Endothelial cell of umbilical vein (primary cell): Measurements from ENCODE around the gene FMO5. TPM values are rescaled to one million over a fixed set of nuclear protein-coding genes. Genes with fewer than 3 reads are reported as not detected.

ENCODE experiments used
- BruUV-seq: library from RNA; stranded (reverse); fragments of 400-500 nt; replicated peaks from 2 replicates; lab custom pipeline; 2021; lab: Mats Ljungman, UMichigan
- CTCF ChIA-PET: fragments of 300-600, 350-600 bp; sonication (Branson Sonifier 250); formaldehyde crosslinking; loops from one replicate; lab custom pipeline; 2021; ENCODE audit warnings: antibody characterized with exemption, inconsistent platforms; lab: Charles Lee
- POLR2A ChIA-PET: fragments of 300-600, 350-600 bp; sonication (Branson Sonifier 250); formaldehyde crosslinking; loops from one replicate; lab custom pipeline; 2021; ENCODE audit warnings: antibody characterized with exemption, inconsistent platforms; lab: Charles Lee
- DNase-seq: peaks from one replicate; pipeline ENCODE4 v3.0.0-alpha.2; 2011; ENCODE audit warnings: low read depth, low spot score
- FAIRE-seq: peaks from 2 replicates; lab custom pipeline; 2011; peaks lifted over from hg19 to GRCh38; lab: Jason Lieb, UNC
- H2AFZ ChIP-seq: 2 replicates; pipeline ENCODE4 v1.6.0; 2012; ENCODE audit warnings: low read depth, low read length, control low read depth, inconsistent platforms
- H3K27ac ChIP-seq: 2 replicates; pipeline ENCODE4 v1.5.1; 2011; ENCODE audit warnings: low read depth, mild to moderate bottlenecking, control low read depth, low read length, moderate library complexity; ENCODE audit not compliant: insufficient read depth
- H3K27me3 ChIP-seq, 2 experiments: 2 replicates each; pipeline versions ENCODE4 v1.6.0 to v1.6.1; 2011; ENCODE audit warnings: low read length in 2 of 2, mixed read lengths in 1 of 2; ENCODE audit not compliant: control insufficient read depth in 2 of 2, insufficient read depth in 2 of 2
- H3K36me3 ChIP-seq, 2 experiments: 2 replicates in 1 of 2; 3 replicates in 1 of 2; pipeline ENCODE4 v1.5.1; 2011; ENCODE audit warnings: low read length in 2 of 2, mild to moderate bottlenecking in 1 of 2, moderate library complexity in 1 of 2; ENCODE audit not compliant: control insufficient read depth in 2 of 2, insufficient read depth in 2 of 2; ENCODE audit errors: extremely low read depth in 1 of 2
- H3K4me1 ChIP-seq: 3 replicates; pipeline ENCODE4 v1.5.1; 2011; ENCODE audit warnings: mild to moderate bottlenecking, low read length; ENCODE audit not compliant: control insufficient read depth, insufficient read depth; ENCODE audit errors: extremely low read depth
- H3K4me2 ChIP-seq: 2 replicates; pipeline ENCODE4 v1.6.1; 2011; ENCODE audit warnings: low read length, control low read depth, mixed read lengths; ENCODE audit not compliant: insufficient read depth
- H3K4me3 ChIP-seq, 3 experiments: fragments of 200-600 bp in 1 of 3; sonication (generic), shearing (Covaris generic) in 1 of 3; replicated peaks in 1 of 3; 2 replicates each; pipeline ENCODE4 v1.5.1; 2011 to 2016; ENCODE audit warnings: control low read depth in 3 of 3, low read length in 3 of 3, mild to moderate bottlenecking in 2 of 3, inconsistent platforms in 1 of 3, low read depth in 1 of 3, moderate library complexity in 1 of 3; ENCODE audit not compliant: insufficient read depth in 1 of 3
- H3K79me2 ChIP-seq: 2 replicates; pipeline ENCODE4 v1.6.0; 2012; ENCODE audit warnings: low read length, inconsistent platforms; ENCODE audit not compliant: control insufficient read depth, insufficient read depth
- H3K9ac ChIP-seq: replicated peaks from 2 replicates; pipeline ENCODE3; 2011; ENCODE audit warnings: low read length, control low read depth; ENCODE audit not compliant: insufficient read depth; ENCODE audit errors: extremely low read depth
- H3K9me1 ChIP-seq: replicated peaks from 3 replicates; pipeline ENCODE4 v1.6.0; 2011; ENCODE audit warnings: mild to moderate bottlenecking, low read length; ENCODE audit not compliant: control insufficient read depth, insufficient read depth; ENCODE audit errors: extremely low read depth
- H3K9me3 ChIP-seq: replicated peaks from 2 replicates; pipeline ENCODE4 v1.5.1; 2012; ENCODE audit warnings: low read length, inconsistent platforms; ENCODE audit not compliant: control insufficient read depth, insufficient read depth
- H4K20me1 ChIP-seq: replicated peaks from 2 replicates; pipeline ENCODE3; 2011; ENCODE audit warnings: mild to moderate bottlenecking, low read length; ENCODE audit not compliant: control insufficient read depth, insufficient read depth; ENCODE audit errors: extremely low read depth
- EZH2 ChIP-seq: IDR thresholded peaks from 2 replicates; pipeline ENCODE4 v1.6.1; 2012; ENCODE audit warnings: borderline replicate concordance, low read depth, mild to moderate bottlenecking, moderate library complexity, low read length, inconsistent platforms; ENCODE audit not compliant: severe bottlenecking
- FOS ChIP-seq: IDR thresholded peaks from 2 replicates; pipeline ENCODE4 v1.6.1; 2011; ENCODE audit warnings: mild to moderate bottlenecking, low read length, moderate library complexity, borderline replicate concordance; ENCODE audit not compliant: insufficient read depth
- GATA2 ChIP-seq: IDR thresholded peaks from 2 replicates; pipeline ENCODE4 v1.7.0; 2011; ENCODE audit warnings: low read depth, mild to moderate bottlenecking, moderate library complexity, mixed read lengths, low read length; ENCODE audit not compliant: insufficient read length, insufficient read depth
- JUN ChIP-seq: IDR thresholded peaks from 2 replicates; pipeline ENCODE4 v1.6.1; 2011; ENCODE audit warnings: borderline replicate concordance, low read depth; ENCODE audit not compliant: insufficient read length, insufficient read depth
- MYC ChIP-seq: IDR thresholded peaks from one replicate; pipeline ENCODE4 v1.6.1; 2011; ENCODE audit warnings: mild to moderate bottlenecking, low read depth, low read length
- POLR2A ChIP-seq: IDR thresholded peaks from 2 replicates; pipeline ENCODE4 v1.6.1; 2012; ENCODE audit warnings: low read depth, mild to moderate bottlenecking, control low read depth, low read length
- POLR2AphosphoS5 ChIP-seq: IDR thresholded peaks from 2 replicates; pipeline ENCODE4 v1.6.1; 2012; ENCODE audit warnings: low read depth, mild to moderate bottlenecking, control low read depth, low read length, moderate library complexity; ENCODE audit not compliant: insufficient read depth
- dilution Hi-C: fragments of 300-500 bp; cut with MboI; formaldehyde crosslinking; loops from one replicate; pipeline ENCODE4 v1.15.0; 2019; ENCODE audit warnings: low sequenced_read_pairs; ENCODE audit not compliant: extremely low pct_ligation_motif_present
- intact Hi-C: fragments of 100-400 bp; cut with micrococcal nuclease; formaldehyde crosslinking; loops from one replicate; pipeline ENCODE4 v1.10.0; 2022
- polyA plus RNA-seq, 4 experiments: library from polyadenylated mRNA; depleted of rRNA in 3 of 4; stranded (reverse) in 3 of 4; unstranded in 1 of 4; fragments of >200 nt; gene quantifications; 2 replicates each; pipeline versions ENCODE4 v1.2.1 to v1.2.3, GENCODE V29; 2011 to 2012; ENCODE audit warnings: missing spikeins in 1 of 4
- total RNA-seq: library from RNA; stranded (reverse); gene quantifications from 2 replicates; pipeline ENCODE4 v1.2.3, GENCODE V29; 2021
- TF ChIP-seq, protein P1 (sequence below): IDR thresholded peaks from 2 replicates; pipeline ENCODE4 v1.6.1; 2011; ENCODE audit not compliant: insufficient read depth, insufficient read length
- TF ChIP-seq, protein P2 (sequence below), 2 donors: IDR thresholded peaks; 1 replicate in 1 of 2; 2 replicates in 1 of 2; pipeline ENCODE4 v1.5.1; 2011; ENCODE audit warnings: low read length in 2 of 2, mild to moderate bottlenecking in 2 of 2, moderate library complexity in 2 of 2, control low read depth in 1 of 2, inconsistent platforms in 1 of 2, low read depth in 1 of 2; ENCODE audit not compliant: insufficient read depth in 1 of 2; ENCODE audit errors: extremely low read depth in 1 of 2

FMO5 gene
- total and polyA plus RNA-seq, 2 donors (not counting 3 experiments of a cell fraction or from before 2014, with no cell fraction given) = 0.48 to 0.60 TPM

- CTCF ChIA-PET = no interaction called here
- Histone ChIP-seq H3K27me3 (no peaks in the 10 kb centered on the region), H3K4me3 (no peak overlapping the region), H3K4me2 (no peak overlapping the region), H3K36me3 (no peaks in the 10 kb centered on the region), H3K9me3 (no peaks in the 10 kb centered on the region), H3K9ac (no peak overlapping the region), H3K9me1 (no peaks in the 10 kb centered on the region), H2AFZ (no peak overlapping the region), H3K4me1 (no peaks in the 10 kb centered on the region), H3K79me2 (no peaks in the 10 kb centered on the region), H4K20me1 (no peaks in the 10 kb centered on the region), H3K27ac (no peak overlapping the region)
- dilution Hi-C loops = no loop called here
- TF ChIP-seq JUN = no peak
- TF ChIP-seq EZH2 = no peak
- TF ChIP-seq FOS = no peak
- TF ChIP-seq POLR2AphosphoS5 = no peak
- TF ChIP-seq POLR2A = no peak
- no peak for TF ChIP-seq MYC
- no peak for TF ChIP-seq GATA2
- TF ChIP-seq, protein P1, sequence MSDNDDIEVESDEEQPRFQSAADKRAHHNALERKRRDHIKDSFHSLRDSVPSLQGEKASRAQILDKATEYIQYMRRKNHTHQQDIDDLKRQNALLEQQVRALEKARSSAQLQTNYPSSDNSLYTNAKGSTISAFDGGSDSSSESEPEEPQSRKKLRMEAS = no peak
- TF ChIP-seq, protein P2, sequence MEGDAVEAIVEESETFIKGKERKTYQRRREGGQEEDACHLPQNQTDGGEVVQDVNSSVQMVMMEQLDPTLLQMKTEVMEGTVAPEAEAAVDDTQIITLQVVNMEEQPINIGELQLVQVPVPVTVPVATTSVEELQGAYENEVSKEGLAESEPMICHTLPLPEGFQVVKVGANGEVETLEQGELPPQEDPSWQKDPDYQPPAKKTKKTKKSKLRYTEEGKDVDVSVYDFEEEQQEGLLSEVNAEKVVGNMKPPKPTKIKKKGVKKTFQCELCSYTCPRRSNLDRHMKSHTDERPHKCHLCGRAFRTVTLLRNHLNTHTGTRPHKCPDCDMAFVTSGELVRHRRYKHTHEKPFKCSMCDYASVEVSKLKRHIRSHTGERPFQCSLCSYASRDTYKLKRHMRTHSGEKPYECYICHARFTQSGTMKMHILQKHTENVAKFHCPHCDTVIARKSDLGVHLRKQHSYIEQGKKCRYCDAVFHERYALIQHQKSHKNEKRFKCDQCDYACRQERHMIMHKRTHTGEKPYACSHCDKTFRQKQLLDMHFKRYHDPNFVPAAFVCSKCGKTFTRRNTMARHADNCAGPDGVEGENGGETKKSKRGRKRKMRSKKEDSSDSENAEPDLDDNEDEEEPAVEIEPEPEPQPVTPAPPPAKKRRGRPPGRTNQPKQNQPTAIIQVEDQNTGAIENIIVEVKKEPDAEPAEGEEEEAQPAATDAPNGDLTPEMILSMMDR (IDR thresholded peaks at IDR 0.05; ENCODE audit: extremely low read depth in 1 of 2, insufficient read depth in 1 of 2, low read depth in 1 of 2, low read length in 2 of 2) = no peak
- DNase-seq = no peak
- BruUV-seq = no TSS peak
- intact Hi-C loops = no loop called here
- FAIRE-seq = no peak
- POLR2A ChIA-PET = no interaction called here
Measured at GRCh38 chr1:147218606-147219005, 6.5 kb downstream of the FMO5 start.
